ENCODE data around the gene DPAGT1.

GRCh38 chr11:119055901-119056300 lies 45.8 kb downstream of the DPAGT1 start:
- TF ChIP-seq E2F4 (CRISPR knock-in tag; IDR thresholded peaks at IDR 0.05; ENCODE audit: borderline replicate concordance, low read depth) (no peak), E2F1 (CRISPR knock-in tag; IDR thresholded peaks at IDR 0.05) (no peak), MXD4 (CRISPR knock-in tag; IDR thresholded peaks at IDR 0.05; ENCODE audit: borderline replicate concordance) (no peak), TCF7 (CRISPR knock-in tag; IDR thresholded peaks at IDR 0.05; ENCODE audit: low read depth) (no peak), KAT7 (CRISPR knock-in tag; IDR thresholded peaks at IDR 0.05; ENCODE audit: borderline replicate concordance) (no peak), ATF3 (CRISPR knock-in tag; conservative IDR thresholded peaks at IDR 0.05) (no peak), MAX (CRISPR knock-in tag; IDR thresholded peaks at IDR 0.05) (no peak), SMAD4 (CRISPR knock-in tag; IDR thresholded peaks at IDR 0.05) (no peak), FOXK1 (CRISPR knock-in tag; IDR thresholded peaks at IDR 0.05) (no peak), CTCF (IDR thresholded peaks at IDR 0.05) (no peak), USF2 (CRISPR knock-in tag; IDR thresholded peaks at IDR 0.05) (no peak), ATF6 (CRISPR knock-in tag; IDR thresholded peaks at IDR 0.05) (no peak), CDX4 (CRISPR knock-in tag; IDR thresholded peaks at IDR 0.05; ENCODE audit: borderline replicate concordance) (no peak), PREB (CRISPR knock-in tag; IDR thresholded peaks at IDR 0.05; ENCODE audit: borderline replicate concordance) (no peak)

Data from WTC11 (cell line).